Measurements from ENCODE around the gene VAV2.

Gene VAV2

DNA sequence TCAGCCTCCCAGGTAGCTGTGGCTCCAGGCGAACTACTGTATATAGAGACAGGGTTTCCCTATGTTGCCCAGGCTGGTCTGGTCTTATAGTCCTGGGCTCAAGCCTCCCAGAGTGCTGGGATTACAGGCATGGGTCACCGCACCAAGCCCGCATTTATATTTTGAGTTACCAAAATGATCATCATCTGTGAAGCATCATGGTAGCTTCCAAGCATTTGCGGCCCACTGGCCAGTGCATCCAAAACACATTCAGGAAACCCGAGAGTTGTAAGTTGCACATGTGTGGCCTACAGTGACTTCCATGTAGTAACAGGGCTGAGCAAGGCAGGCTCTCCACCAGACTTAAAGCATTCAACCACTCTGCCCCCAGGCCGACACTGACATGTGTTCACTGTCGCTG is 35.4 kb upstream of the VAV2 start:
- DNase-seq: no peak

DNA sequence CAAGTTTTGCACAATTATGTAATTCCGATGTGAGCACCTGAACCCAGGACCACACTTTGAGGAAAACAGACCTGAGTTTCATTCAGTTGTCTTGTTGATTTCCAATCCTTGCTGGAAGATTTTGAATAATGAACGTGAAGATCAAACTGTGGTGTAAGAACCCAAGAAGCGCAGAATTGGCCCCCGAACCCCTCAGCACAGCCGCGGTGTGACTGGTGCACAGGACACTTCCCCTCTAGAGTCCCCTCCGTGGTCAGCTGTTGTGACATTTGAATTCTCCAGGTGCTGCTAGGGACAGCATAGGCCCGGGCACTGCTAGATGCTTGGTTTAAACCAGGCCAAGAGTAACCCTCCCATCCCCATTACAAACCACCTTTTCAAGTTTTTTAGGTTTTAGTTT is 34.9 kb upstream of the VAV2 start:
- DNase-seq: no peak

DNA sequence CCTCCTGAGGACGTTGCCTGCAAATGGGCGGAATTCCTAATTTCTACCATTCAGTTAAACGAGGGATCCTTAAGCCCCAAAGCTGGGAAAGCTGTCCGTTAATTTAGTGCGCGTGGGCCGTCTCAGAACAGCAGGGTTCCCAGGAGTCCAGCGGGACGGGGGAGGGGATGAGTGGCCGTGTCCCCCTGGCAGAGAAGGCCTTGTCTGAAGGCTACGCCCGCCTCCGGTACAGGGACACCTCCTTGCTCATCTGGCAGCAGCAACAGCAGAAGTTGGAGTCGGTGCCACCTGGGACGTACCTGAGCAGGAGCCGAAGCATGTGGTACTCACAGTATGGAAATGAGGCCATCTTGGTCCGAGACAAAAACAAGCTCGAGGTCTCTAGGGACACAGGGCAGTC is 34.5 kb upstream of the VAV2 start:
- no peak for DNase-seq

DNA sequence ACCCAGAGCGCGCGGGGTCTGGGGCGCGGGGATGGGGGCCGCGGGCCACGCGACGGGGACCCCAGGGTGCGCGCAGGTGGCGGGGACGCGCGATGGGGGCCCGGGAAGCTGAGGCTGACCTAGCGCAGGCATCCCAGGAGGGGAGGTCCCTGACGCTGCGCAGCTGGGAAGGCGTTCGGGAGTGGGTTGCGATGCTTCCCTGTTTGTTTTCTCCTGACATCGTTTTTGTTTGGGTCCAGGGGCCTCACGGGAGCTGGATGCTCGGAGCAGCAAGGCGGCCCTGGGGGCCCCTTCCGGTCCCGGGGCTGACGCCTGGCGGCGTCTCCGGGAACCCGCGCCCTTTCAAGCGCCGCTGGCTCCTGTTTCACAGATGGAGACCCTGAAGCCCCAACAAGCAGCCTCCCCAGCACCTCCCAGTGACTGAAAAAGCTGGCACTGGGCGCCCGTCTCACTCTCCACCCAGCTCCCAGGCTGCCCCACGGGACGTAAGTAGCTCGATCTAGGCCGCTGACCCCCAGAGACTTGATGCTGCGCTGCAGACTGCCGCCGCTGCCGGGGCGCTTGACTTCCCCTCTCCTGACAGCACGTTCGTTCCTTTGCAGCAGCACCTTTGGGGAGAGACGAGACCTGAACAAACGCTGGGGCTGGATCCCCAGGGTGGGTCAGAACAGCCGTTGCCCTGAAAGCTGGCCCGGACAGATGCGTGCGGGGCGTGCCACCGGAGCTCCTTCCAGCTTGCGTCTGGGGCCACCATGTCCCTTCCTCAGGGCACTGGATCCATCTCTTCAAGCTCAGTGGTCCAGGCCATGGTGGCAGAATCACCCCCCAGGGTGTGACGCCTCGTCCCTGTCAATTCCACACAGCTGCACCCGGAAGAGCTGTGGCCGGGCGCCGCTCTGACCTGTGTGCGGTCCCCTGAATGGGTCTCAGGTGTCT is 33.8 kb upstream of the VAV2 start:
- DNase-seq: peak; percentile 31

DNA sequence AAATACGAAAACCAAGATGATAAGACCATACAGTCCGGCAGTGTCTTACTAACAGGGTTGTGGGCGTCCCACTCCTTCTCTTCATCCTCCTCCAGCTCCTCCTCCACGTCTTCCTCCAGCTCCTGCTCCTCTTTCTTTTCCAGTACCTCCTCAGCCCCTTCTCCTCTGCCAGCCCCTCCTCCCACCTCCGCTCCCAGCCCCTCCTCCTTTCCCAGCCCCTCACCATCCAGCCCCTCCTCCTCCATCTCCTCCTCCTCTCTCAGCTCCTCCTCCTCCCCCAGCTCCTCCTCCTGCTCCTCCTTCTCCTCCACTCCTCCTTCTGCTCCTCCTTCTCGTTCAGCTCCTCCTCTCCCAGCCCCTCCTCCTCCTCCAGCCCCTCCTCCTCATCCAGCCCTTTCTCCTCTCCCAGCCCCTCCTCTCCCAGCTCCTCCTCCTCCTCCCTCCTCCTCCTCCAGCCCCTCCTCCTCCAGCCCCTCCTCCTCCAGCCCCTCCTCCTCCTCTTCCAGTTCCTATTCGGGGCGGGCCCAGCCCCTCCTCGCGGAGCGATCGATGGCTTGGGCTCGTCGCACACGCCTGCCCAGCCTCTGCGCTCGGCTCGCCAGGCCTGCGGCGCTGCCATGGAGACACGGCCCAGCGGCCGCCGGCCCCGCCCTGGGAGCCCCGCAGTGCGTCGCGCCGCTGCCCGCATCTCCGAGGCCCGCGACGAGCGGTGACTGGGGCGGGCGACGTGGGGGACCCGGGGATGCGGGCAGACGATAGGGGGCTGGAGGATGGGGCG is 32.9 kb upstream of the VAV2 start, which contains the start of gene BRD3OS:
Gene BRD3OS, plus strand, starts transcription at position 654 of the 778 bp plus-strand sequence. CDS start 1,267 bp downstream, outside the sequence.
- DNase-seq: peak; percentile 81

DNA sequence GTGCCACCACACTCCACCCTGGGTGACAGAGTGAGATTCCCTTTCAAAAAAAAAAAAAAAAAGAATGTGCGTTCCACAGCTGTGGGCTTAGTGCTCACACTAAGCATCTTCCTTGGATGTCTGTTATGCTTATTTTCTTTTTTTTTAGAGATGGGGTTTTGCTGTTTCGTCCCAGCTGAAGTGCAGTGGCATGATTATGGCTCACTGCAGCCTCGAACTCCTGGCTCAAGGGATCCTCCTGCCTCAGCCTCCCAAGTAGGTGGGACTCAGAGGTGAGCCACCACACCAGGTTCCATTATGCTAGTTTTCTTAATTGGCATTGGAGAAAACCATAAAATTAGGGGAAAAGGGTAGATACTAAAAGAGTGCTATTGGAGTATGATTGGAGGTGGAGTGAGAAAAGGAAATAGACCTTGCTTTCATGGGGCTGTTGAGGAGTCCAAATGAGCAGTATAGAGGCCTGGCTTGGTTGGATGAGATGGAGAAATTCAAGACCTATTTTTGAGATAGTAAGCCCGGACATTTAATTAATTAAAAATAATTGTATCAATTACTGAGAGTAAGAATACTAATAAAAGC is 32.2 kb upstream of the VAV2 start:
- no peak for DNase-seq

DNA sequence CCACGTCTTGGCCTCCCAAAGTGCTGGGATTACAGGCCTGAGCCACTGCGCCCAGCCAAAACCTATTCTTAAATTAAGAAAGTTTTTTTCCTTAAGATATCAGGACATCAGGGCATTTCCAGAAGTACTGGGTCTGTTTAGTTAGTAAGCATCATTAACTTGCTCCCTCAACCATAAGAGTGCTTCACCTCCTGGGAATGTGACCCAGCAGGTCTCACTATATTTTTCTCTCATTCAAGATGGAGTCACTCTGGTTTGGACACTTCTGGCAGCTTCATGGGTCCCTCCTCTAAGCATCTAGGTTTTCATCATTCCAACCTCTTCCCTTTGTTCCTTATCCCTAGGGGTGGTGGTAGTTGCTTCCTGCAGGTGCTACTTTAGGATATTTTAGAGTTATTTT is 22.8 kb upstream of the VAV2 start:
- no peak for DNase-seq

DNA sequence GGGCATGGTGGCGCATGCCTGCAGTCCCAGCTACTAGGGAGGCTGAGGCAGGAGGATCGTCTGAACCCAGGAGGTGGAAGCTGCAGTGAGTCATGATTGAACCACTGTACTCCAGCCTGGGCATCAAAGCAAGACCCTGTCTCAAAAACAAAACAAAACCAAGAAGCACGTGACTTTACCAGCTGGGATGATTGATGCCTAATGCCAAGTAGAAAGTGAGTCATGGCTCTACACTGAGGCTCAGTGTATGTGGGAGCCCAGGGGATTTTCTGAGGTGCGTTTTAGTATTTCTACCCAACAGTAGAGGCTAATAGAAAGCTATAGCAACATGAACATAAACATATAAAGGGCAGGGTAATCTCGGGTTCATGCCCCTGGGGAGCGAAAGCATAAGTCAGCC is 19.3 kb upstream of the VAV2 start:
- DNase-seq: no peak

DNA sequence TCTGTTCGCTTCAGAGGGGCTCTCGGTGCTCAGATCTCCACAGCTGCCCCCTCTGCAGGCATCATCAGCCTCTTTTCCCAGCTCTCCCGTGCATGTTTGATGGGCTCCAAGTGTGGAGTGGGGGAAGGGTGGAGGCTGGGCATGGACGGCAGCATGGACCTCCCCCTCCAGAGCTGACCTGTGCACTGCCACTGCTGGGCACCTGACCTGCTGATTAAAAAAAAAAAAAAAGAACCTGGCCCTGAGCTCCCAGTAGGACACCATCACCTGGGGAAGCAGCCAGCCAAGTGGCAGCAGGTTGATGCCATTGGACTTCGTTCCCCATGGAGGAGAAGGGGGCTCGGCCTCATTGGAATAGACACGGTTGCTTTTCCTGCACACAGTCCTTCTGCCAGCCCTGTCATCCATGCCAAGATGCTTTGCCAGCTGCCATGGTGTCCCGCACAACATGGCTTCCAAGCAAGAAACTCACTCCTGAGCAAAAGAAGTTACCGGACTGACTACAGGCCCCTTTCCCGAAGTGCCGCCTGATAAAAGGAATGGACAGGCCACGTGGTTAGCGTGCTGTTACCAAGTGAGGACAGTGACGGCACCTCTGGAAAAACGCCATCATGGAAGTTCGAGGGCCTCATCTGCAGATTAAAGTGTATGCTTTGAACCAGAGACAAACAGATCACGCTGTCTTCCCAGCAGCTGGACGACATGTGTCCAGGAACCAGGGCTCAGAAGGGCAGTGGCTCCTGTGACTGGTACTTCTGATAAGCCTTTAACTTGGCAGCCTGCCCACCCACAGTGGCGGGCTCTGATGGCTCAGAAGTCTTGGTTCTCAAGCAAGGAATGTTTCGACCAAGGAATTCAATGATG is 18.4 kb upstream of the VAV2 start:
- no peak for DNase-seq

DNA sequence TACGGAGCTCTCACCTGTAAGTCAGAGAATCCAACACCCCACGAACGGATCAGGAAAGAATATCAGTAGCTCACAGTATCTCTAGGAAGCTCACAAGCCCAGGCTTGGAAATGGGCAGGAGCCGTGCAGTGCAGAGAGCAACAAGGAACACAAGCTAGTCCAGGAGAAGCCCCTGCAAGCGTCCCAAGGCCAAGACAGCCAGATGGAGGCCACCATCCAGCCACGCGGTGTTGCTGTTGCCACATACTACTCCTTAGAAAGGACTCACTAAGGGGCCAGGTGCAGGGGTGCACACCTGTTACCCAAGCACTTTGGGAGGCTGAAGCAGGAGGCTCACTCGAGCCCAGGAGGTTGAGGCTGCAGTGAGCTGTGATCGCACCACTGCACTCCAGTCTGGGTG is 15.4 kb upstream of the VAV2 start:
- DNase-seq: no peak

DNA sequence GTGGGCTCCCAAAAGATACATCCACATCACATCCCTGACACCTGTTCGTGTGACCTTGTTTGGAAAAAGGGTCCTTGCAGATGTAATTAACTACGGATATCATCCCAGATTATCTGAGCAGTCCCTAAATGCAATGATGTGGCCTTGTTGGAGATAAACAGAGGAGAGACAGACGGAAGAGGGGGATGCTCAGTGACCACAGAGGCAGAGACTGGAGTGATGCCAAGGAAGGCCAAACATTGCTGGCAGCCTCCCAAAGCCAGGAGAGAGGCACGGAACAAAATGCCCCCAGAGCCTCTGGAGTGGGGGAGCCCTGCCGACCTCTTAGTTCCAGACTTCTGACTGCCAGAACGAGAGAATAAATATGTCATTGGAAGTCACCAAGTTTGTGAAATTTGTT is 15.0 kb upstream of the VAV2 start:
- no peak for DNase-seq

DNA sequence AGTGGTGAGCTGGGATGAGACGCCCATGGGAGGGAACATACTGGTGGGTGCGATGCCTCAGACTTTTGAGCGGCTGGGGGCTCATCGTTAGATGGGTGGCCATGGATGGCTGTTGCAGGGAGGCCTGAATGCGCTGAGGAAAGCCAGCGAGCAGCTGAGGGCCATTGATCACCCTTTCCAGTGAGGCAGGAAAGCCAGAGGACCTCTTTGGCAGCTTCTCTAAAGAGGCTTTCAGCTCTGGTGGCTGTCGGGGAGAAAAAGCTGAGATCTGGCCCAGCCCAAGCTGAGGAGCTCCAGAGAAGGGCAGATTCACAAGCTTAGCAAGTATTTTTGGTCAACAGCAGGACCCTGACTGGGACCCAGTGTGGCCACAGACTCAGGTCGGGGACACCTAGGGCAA is 13.3 kb upstream of the VAV2 start:
- no peak for DNase-seq

DNA sequence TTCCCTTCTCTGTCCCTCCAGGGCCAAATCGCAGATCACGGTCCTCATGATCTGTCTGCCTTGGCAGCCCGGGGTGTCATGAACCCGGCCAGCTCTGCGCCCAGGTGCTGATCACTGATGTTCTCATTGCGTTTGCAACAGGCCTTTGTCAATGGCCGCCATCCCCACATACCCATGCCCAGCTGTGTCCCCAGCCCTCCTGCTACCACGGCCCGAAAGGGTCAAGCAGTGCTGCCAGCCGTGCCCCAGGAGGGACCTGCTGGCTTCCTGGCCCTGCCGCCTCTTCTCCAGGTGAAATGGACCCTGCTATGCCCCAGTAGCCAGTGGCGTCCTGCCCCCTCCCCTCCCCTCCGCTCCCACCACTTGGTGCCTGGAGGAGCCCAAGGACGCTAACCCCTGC is 12.8 kb upstream of the VAV2 start:
- no peak for DNase-seq

DNA sequence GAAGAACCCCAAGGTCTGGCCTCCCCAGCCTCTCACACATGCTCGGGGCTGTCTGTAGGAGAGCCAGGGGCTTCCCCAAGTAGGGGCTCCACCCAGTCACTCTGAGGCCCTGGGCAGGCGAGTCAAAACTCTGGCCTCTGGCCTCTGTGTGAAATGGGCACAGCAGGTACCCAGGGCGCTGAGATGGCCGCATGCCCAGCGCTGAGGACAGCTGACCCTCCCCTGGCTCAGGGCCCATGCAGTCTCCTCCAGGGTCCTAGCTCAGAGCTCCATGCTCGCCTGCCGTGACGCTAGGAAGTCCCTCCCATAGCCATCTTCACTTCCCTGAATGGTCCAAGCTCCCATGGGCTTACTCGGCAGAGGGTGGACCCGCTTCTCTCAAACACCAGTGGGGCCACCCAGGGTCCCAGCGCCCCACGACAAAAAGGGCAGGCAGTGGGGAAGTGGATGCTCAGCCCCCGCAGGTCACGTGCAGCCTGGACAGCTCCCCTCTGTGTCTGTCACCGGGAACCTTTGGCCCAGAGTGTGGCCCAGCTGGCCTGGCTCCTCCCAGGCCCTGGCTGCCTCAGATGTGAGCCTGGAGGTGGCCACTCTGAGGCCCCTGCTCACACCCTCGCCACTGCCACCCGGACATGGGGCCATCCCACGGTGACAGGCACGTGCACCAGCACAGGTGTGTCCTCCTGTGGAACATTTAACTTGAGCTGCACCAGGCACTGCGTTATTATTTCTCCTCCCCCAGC is 12.2 kb upstream of the VAV2 start:
- no peak for DNase-seq

DNA sequence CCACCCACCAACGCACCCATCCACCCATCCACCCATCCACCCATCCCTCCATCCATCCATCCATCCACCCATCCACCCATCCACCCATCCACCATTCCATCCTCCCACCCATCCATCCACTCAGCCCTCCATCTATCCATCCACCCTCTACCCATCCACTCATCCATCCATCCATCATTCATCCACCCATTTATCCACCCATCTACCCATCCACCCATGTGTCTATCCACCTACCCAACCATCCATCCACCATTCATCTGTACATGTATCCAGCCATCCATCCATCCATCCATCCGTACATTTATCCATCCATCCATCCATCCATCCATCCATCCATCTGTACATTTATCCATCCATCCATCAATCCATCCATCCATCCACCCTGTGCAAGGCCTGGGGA is 11.1 kb upstream of the VAV2 start:
- DNase-seq: no peak

DNA sequence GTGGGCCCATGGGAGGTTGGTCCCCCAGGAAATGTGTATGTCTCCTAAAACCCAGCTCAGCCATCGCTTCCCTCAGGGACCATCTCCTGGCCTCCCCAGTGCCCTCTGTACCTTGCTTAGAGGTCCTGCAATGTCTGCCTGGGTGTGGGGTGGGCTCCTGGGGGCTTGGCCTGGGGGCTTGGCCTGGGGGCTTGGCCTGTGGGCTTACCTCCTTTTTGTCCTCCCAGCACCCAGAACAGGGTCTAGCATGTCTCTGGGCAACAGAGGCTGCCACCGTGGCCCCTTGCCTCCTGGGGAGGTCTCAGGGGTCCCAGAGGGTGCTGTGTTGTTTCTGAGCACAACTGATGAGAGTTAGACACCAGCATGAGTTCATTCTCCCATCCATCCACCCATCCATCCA is 10.7 kb upstream of the VAV2 start:
- DNase-seq: no peak

DNA sequence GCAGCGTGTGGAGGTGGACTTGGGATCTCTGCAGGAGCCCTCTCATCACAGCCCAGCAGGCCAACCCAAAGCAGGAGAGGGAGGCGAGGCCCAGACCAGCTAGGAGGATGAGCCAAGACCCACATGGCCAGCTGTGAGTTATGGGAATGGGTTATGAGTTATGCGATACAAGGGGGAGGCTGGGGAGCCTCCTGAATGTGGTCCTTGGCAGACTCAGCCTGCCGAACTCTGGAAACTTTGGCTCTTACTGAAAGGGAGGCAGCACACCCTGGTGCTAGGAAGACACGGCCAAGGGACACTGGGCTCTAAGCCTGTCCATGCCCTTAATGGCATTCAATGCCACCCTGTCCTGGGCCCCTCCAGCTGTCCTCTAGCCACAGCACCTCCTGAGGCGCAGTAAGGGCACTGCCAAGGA is 7.7 kb upstream of the VAV2 start:
- DNase-seq: no peak

DNA sequence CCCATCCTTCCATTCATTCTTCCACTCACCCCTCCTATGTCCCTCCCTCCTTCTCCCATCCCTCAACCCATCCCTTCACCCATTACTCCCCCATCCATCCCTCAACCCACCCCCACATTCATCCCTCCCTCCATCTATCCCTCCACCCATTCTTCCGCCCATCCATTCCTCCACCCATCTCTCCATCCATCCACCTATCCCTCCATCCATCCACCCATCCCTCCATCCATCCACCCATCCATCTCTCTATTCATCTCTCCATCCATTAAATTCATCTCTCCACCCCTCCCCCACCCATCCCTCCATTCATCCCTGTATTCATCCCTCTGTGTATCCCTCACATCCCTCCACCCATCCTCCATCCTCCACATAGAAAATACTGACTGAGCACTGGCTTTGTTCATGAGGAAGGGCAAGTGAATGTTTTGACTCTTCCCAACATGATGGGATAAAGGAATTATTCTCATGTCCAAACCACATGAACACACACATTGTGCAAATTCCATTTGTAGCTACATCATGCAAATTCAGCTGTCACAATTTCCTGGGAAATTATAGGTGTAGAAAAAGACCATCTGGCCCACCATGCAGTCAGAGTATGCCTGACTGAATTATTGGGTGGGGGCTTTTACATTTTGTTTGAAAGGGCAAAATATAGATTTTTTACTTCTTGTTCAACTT is 6.9 kb upstream of the VAV2 start:
- DNase-seq: no peak

DNA sequence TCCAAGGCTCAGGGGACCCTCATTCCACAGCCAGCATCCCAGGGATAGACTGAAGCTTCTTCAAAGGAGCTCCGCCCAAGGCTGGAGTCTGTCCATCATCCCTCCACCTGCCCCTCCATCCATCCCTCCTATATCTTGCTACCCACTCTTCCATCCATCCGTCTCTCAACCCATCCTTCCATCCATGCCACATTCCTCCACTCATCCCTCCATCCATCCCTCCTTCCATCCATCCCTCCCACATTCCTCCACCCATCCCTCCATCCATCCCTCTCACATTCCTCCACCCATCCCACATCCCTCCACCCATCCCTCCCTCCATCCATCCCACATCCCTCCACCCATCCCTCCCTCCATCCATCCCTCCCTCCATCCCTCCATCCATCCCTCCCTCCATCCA is 5.5 kb upstream of the VAV2 start:
- no peak for DNase-seq

DNA sequence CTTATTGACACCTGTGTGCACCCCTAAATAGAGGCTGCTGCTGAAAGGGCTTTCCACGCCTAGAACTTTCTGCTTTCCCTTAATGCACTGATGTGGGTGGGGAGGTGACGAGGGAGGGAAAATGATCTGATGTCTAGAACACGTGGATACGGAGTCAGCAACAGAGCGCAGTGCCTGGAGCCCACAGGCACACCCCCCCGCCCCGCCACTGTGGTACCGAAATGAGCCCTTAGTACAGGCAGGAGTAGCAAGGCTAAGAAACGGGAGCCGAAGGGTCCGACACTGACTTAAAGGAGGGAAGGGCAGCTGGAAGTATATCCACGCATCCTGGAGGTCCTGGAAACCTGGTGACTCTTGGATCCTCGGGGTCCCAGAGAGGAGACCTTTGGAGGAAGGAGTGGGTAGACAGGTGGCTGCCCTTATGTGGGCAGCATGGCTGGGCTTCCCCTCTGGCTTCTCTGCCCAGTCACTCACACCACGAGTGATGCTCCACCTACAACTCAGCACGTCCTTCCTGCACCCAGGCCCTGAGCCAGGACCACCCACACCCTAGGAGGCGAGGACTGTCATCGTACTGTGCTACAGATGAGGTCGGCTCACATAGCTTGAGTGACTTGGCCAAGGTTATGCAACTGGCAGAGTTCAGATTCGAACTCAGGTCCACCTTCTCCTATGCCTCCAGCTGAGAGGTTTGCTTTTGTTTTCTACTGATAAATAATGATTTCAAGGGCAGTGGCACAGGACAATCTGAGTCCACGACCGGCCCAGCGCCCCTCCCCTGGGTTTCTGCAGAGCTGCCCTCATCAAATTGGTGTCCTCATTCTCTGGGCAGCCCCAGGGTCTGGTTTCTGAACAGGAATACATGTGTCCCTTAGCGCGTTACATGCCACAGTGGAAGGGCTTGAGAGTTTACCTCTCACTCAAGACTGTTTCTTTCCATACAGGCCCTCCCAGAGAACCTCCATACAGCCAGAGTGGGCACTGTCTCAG is 4.7 kb upstream of the VAV2 start:
- no peak for DNase-seq
